MM.1S (cell line): ENCODE data around the gene TBC1D10A.

Experiments used
- EZH2phosphoT487 ChIP-seq: fragments of 300-600 bp; sonication (generic); IDR thresholded peaks from 2 replicates; pipeline ENCODE4 v1.6.1; 2018; ENCODE audit warnings: antibody characterized with exemption, low read length
- TF ChIP-seq, protein P1 (sequence below): fragments of 300-600 bp; sonication (generic); IDR thresholded peaks from 2 replicates; pipeline ENCODE4 v1.5.1; 2016; ENCODE audit warnings: antibody characterized with exemption, low read length, mixed read lengths

DNA sequence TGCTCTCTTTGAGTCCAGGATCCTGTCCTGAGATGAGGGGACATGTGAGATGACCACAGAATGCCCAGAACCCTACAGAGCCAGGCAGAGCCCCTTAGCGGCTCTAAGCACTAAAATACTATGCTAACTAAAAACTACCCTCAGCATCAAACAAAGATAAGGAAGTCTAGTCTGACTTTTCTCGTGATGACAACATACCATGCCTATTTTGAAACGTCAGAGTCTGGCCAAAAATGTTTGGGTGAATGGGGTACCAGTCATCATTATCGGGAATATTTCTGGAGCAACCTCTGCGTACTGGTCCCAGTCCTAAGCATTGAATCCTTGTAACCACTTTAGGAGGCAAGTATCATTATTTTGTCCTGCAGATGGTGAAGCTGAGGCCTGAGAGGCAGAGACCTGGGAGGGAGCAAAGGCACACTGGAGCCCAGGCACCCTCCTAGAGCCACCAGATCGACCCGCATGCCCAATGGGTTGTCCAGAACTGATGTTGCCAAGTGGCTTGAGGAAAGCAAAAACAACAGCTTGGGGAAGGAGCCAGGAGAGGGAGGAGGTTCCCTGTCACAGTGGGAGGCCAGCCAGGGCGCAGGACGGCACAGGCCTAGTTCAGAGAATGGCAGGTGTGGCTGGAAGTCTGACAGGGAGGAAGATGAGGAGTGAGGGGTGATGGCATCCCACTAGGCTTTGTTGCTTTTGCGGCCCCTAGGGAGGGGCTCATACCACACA is 52.9 kb downstream of the TBC1D10A start:
- TF ChIP-seq, protein P1, sequence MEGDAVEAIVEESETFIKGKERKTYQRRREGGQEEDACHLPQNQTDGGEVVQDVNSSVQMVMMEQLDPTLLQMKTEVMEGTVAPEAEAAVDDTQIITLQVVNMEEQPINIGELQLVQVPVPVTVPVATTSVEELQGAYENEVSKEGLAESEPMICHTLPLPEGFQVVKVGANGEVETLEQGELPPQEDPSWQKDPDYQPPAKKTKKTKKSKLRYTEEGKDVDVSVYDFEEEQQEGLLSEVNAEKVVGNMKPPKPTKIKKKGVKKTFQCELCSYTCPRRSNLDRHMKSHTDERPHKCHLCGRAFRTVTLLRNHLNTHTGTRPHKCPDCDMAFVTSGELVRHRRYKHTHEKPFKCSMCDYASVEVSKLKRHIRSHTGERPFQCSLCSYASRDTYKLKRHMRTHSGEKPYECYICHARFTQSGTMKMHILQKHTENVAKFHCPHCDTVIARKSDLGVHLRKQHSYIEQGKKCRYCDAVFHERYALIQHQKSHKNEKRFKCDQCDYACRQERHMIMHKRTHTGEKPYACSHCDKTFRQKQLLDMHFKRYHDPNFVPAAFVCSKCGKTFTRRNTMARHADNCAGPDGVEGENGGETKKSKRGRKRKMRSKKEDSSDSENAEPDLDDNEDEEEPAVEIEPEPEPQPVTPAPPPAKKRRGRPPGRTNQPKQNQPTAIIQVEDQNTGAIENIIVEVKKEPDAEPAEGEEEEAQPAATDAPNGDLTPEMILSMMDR: no peak
- no peak for TF ChIP-seq EZH2phosphoT487
